ENCODE results near the gene KIRREL3.

KIRREL3 gene

GRCh38 chr11:126819194-126819593, 181.4 kb downstream of the KIRREL3 start:
- TF ChIP-seq CTCF (IDR thresholded peaks at IDR 0.05): no peak
- Histone ChIP-seq H3K9me3 (no peaks in the 10 kb centered on the region), H3K36me3 (no peaks in the 10 kb centered on the region), H3K27ac (no peak overlapping the region), H3K27me3 (peaks cover 7% of the 10 kb centered on the region), H3K4me3 (ENCODE audit: low read depth in 1 of 2, low read length in 1 of 2) (no peak overlapping the region), H3K4me1 (ENCODE audit: control insufficient read depth in 1 of 2, insufficient read depth in 1 of 2, low read depth in 1 of 2, low read length in 1 of 2) (no peaks in the 10 kb centered on the region)

- Histone ChIP-seq H3K36me3 (no peaks in the 10 kb centered on the region), H3K4me1 (ENCODE audit: control insufficient read depth in 1 of 2, insufficient read depth in 1 of 2, low read depth in 1 of 2, low read length in 1 of 2) (no peaks in the 10 kb centered on the region), H3K27me3 (peaks cover 7% of the 10 kb centered on the region), H3K9me3 (no peaks in the 10 kb centered on the region), H3K27ac (no peak overlapping the region), H3K4me3 (ENCODE audit: low read depth in 1 of 2, low read length in 1 of 2) (no peak overlapping the region)
- TF ChIP-seq CTCF (IDR thresholded peaks at IDR 0.05): no peak
These were observed 182.8 kb downstream of the KIRREL3 start for GRCh38 chr11:126817523-126818450.

GRCh38 chr11:126817096-126817495, 183.5 kb downstream of the KIRREL3 start:
- TF ChIP-seq CTCF (IDR thresholded peaks at IDR 0.05): no peak
- Histone ChIP-seq H3K4me1 (ENCODE audit: control insufficient read depth in 1 of 2, insufficient read depth in 1 of 2, low read depth in 1 of 2, low read length in 1 of 2) (no peaks in the 10 kb centered on the region), H3K36me3 (no peaks in the 10 kb centered on the region), H3K27me3 (peaks cover 7% of the 10 kb centered on the region), H3K9me3 (no peaks in the 10 kb centered on the region), H3K27ac (no peak overlapping the region), H3K4me3 (ENCODE audit: low read depth in 1 of 2, low read length in 1 of 2) (no peak overlapping the region)

GRCh38 chr11:126816645-126817044, 183.9 kb downstream of the KIRREL3 start:
- no peak overlapping the region for H3K4me3 ChIP-seq (ENCODE audit: low read depth in 1 of 2, low read length in 1 of 2)
- H3K27me3 ChIP-seq: peaks cover 7% of the 10 kb centered on the region
- TF ChIP-seq CTCF (IDR thresholded peaks at IDR 0.05): no peak
- no peaks in the 10 kb centered on the region for H3K9me3 ChIP-seq
- H3K36me3 ChIP-seq: no peaks in the 10 kb centered on the region
- H3K4me1 ChIP-seq (ENCODE audit: control insufficient read depth in 1 of 2, insufficient read depth in 1 of 2, low read depth in 1 of 2, low read length in 1 of 2): no peaks in the 10 kb centered on the region
- no peak overlapping the region for H3K27ac ChIP-seq

- H3K4me3 ChIP-seq (ENCODE audit: low read depth in 1 of 2, low read length in 1 of 2): no peak overlapping the region
- no peak overlapping the region for H3K27ac ChIP-seq
- no peak for TF ChIP-seq CTCF (IDR thresholded peaks at IDR 0.05)
- H3K9me3 ChIP-seq: no peaks in the 10 kb centered on the region
- H3K27me3 ChIP-seq: peaks cover 7% of the 10 kb centered on the region
- no peaks in the 10 kb centered on the region for H3K36me3 ChIP-seq
- no peaks in the 10 kb centered on the region for H3K4me1 ChIP-seq (ENCODE audit: control insufficient read depth in 1 of 2, insufficient read depth in 1 of 2, low read depth in 1 of 2, low read length in 1 of 2)
These were observed 185.5 kb downstream of the KIRREL3 start for GRCh38 chr11:126815111-126815510.

Measured in neutrophil (primary cell).